Endodermal cell (in vitro differentiated cells): ENCODE data around the gene ARHGAP21. TPM values are rescaled to one million over a fixed set of nuclear protein-coding genes. Genes with fewer than 3 reads are reported as not detected.

Source experiments
- DNase-seq: peaks from one replicate; pipeline ENCODE4 v3.0.0-alpha.2; 2017
- H3K27ac ChIP-seq: 2 replicates; pipeline ENCODE4 v1.5.1; 2013; ENCODE audit warnings: mild to moderate bottlenecking, low read depth, low read length, moderate library complexity
- H3K27me3 ChIP-seq: 2 replicates; pipeline ENCODE4 v1.6.1; 2013; ENCODE audit warnings: mild to moderate bottlenecking, low read length, moderate library complexity; ENCODE audit not compliant: insufficient read depth, control insufficient read depth, poor library complexity, severe bottlenecking
- H3K36me3 ChIP-seq: 2 replicates; pipeline ENCODE4 v1.7.0; 2013; ENCODE audit warnings: mild to moderate bottlenecking, low read length, moderate library complexity; ENCODE audit not compliant: control insufficient read depth, insufficient read depth
- H3K4me1 ChIP-seq: one replicate; pipeline ENCODE4 v1.7.0; 2013; ENCODE audit warnings: low read length; ENCODE audit not compliant: control insufficient read depth, insufficient read depth
- H3K4me3 ChIP-seq: 2 replicates; pipeline ENCODE4 v1.5.1; 2013; ENCODE audit warnings: mild to moderate bottlenecking, low read length, moderate library complexity
- H3K9ac ChIP-seq: 2 replicates; pipeline ENCODE4 v1.6.1; 2013; ENCODE audit warnings: mild to moderate bottlenecking, low read length, moderate library complexity; ENCODE audit not compliant: poor library complexity, severe bottlenecking; ENCODE audit errors: extremely low read depth
- H3K9me3 ChIP-seq: 2 replicates; pipeline ENCODE4 v1.6.1; 2013; ENCODE audit warnings: mild to moderate bottlenecking, low read length, moderate library complexity; ENCODE audit not compliant: control insufficient read depth
- H3K27ac Mint-ChIP-seq: 2 replicates; pipeline ENCODE4 v1.8.0; 2020; ENCODE audit warnings: mixed read lengths
- H3K27me3 Mint-ChIP-seq: 2 replicates; pipeline ENCODE4 v1.8.0; 2021; ENCODE audit warnings: mild to moderate bottlenecking, mixed read lengths; ENCODE audit not compliant: insufficient read depth
- H3K36me3 Mint-ChIP-seq: 2 replicates; pipeline ENCODE4 v1.8.0; 2020; ENCODE audit warnings: low read depth, mixed read lengths
- H3K4me1 Mint-ChIP-seq: 2 replicates; pipeline ENCODE4 v1.8.0; 2020; ENCODE audit warnings: mixed read lengths
- H3K4me3 Mint-ChIP-seq: 2 replicates; pipeline ENCODE4 v1.8.0; 2020; ENCODE audit warnings: mild to moderate bottlenecking, moderate library complexity, mixed read lengths
- H3K9me3 Mint-ChIP-seq: 2 replicates; pipeline ENCODE4 v1.8.0; 2020; ENCODE audit warnings: mild to moderate bottlenecking, mixed read lengths
- WGBS, 2 experiments: methylation state at CpG; one replicate each; pipeline versions ENCODE4 v1.1.5 to v1.1.7; 2013; ENCODE audit warnings: missing lambda C conversion rate in 2 of 2, mixed read lengths in 1 of 2; ENCODE audit not compliant: insufficient coverage in 1 of 2, insufficient read length in 1 of 2; 5-methylcytosine and 5-hydroxymethylcytosine counted together
- total RNA-seq, 2 donors: library from RNA; stranded (reverse); fragmentation: NEBNext Ultra II Directional in 1 of 2; extraction: Animal tissue kit (Norgen Biotek cat#: 25700) in 1 of 2; gene quantifications; 2 replicates in 1 of 2; 3 replicates in 1 of 2; pipeline ENCODE4 v1.2.1, GENCODE V29; 2021
- TF ChIP-seq, protein P1 (sequence below): fragments of 200-600 bp; sonication (generic); conservative IDR thresholded peaks from 2 replicates; pipeline ENCODE4 v1.5.0; 2021; ENCODE audit warnings: antibody characterized with exemption, mild to moderate bottlenecking

ARHGAP21 gene
- total RNA-seq, 2 donors from 2014 or later = 51.6 to 69.7 TPM

DNA sequence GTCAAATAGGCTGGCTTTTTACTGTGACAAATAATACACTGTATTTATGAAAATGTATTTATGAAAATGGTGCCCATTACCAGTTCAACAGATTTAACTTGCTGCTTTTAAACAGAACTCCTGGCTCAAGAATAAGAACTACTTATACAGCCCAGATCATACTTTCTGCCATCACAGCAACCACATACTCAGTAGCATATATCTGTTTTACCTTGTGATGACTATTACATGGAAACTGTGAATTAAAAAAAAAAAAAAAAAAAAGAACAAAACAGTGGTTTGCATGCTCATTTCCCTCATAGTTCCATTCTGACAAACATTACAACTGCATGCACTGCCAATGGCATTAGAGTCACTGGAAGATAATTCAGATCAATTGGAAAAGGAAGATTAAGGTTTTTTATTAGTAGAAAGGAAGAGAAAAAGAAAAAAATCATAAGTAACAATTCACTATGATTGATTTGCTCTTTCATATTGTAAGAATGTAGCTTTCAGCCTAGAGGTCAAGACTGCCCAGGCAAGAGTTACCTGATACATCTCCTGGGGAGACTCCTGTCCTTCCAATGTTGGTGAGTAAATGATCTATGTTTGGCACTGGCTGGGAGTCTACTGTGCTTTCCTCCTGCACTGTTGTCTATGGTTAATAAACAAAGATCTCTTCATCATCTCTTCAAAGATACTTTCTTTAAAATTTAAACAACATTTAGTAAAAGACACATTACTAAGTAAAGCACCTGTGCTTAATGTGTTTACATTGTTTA is 132.8 kb downstream of the ARHGAP21 start:
- Mint-ChIP-seq H3K27ac (no peak overlapping the region), H3K36me3 (peaks cover 75% of the 10 kb centered on the region), H3K4me1 (no peaks in the 10 kb centered on the region), H3K27me3 (no peaks in the 10 kb centered on the region), H3K4me3 (no peak overlapping the region), H3K9me3 (no peaks in the 10 kb centered on the region)
- Histone ChIP-seq H3K9me3 (no peaks in the 10 kb centered on the region), H3K9ac (no peak overlapping the region), H3K4me3 (no peak overlapping the region), H3K36me3 (peaks cover 96% of the 10 kb centered on the region), H3K27me3 (no peaks in the 10 kb centered on the region), H3K4me1 (no peaks in the 10 kb centered on the region), H3K27ac (no peak overlapping the region)
- no peak for DNase-seq
- TF ChIP-seq, protein P1, sequence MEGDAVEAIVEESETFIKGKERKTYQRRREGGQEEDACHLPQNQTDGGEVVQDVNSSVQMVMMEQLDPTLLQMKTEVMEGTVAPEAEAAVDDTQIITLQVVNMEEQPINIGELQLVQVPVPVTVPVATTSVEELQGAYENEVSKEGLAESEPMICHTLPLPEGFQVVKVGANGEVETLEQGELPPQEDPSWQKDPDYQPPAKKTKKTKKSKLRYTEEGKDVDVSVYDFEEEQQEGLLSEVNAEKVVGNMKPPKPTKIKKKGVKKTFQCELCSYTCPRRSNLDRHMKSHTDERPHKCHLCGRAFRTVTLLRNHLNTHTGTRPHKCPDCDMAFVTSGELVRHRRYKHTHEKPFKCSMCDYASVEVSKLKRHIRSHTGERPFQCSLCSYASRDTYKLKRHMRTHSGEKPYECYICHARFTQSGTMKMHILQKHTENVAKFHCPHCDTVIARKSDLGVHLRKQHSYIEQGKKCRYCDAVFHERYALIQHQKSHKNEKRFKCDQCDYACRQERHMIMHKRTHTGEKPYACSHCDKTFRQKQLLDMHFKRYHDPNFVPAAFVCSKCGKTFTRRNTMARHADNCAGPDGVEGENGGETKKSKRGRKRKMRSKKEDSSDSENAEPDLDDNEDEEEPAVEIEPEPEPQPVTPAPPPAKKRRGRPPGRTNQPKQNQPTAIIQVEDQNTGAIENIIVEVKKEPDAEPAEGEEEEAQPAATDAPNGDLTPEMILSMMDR = no peak

DNA sequence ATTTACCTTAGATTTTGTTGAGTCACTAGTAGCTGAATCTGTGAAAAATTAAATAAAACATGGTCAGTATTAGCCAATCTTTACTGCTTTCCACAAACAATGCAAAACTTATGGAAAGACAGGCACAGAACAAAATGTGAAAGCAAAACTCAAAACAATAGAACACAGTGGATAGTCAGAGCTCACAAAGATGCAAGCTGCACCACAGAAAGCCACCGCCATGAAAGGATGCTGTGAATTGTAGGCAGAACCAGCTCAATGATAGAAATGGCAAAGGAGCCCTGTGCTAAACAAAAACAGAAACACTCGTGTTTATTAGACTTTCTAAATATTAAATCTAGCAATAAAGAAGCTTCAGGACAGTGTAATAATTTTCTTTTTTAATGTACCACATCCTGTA is 134.4 kb downstream of the ARHGAP21 start:
- Histone ChIP-seq H3K27me3 (no peaks in the 10 kb centered on the region), H3K9me3 (no peaks in the 10 kb centered on the region), H3K9ac (no peak overlapping the region), H3K36me3 (peaks cover 81% of the 10 kb centered on the region), H3K4me1 (no peaks in the 10 kb centered on the region), H3K27ac (no peak overlapping the region), H3K4me3 (no peak overlapping the region)
- 93% methylated on average over 2 of the region's 2 CpGs; no CpG with 5 or more reads in 1 of the 2 experiments for WGBS, 2 experiments
- no peak for DNase-seq
- no peak overlapping the region for H3K27ac Mint-ChIP-seq
- no peaks in the 10 kb centered on the region for H3K27me3 Mint-ChIP-seq
- no peaks in the 10 kb centered on the region for H3K9me3 Mint-ChIP-seq
- H3K4me3 Mint-ChIP-seq = no peak overlapping the region
- no peaks in the 10 kb centered on the region for H3K4me1 Mint-ChIP-seq
- H3K36me3 Mint-ChIP-seq = peaks cover 76% of the 10 kb centered on the region
- TF ChIP-seq, protein P1 = no peak

DNA sequence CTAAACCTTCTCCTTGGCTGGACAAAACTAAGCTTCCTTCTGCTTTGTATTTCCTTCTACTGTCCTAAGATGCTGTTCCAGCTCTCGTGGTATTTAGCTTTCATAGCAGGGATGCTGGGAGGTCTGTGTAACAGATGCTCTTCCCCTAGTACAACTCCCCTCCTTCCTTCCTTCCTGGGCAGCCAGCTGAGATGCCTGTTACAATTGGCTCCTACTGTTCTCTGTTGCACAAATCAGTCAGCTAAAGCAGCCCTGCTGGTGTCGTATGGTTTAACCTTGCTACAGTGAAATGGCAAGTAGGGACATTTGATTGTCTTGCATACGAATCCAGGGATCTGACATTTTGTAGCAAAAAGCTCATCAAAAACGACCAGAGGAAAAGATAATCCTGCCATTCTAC is 143.8 kb downstream of the ARHGAP21 start:
- Histone ChIP-seq H3K27me3 (no peaks in the 10 kb centered on the region), H3K9me3 (no peaks in the 10 kb centered on the region), H3K27ac (no peak overlapping the region), H3K9ac (no peak overlapping the region), H3K4me3 (no peak overlapping the region), H3K36me3 (peaks cover 8% of the 10 kb centered on the region), H3K4me1 (no peaks in the 10 kb centered on the region)
- Mint-ChIP-seq H3K9me3 (no peaks in the 10 kb centered on the region), H3K36me3 (peaks cover 14% of the 10 kb centered on the region), H3K27me3 (no peaks in the 10 kb centered on the region), H3K4me1 (peaks cover 12% of the 10 kb centered on the region), H3K27ac (no peak overlapping the region), H3K4me3 (no peak overlapping the region)
- DNase-seq = no peak
- TF ChIP-seq, protein P1 = no peak
- 48 to 66% methylated on average over 2 to 4 of the region's 4 CpGs for WGBS, 2 experiments
